Measurements from ENCODE around the gene MED13L. TPM values are rescaled to one million over a fixed set of nuclear protein-coding genes. Genes with fewer than 3 reads are reported as not detected.

Gene MED13L
- total and polyA plus RNA-seq, 2 of the 8 experiments (the other 6 are each of a cell fraction or from before 2014, with no cell fraction given): 15.9 to 51.7 TPM

DNA sequence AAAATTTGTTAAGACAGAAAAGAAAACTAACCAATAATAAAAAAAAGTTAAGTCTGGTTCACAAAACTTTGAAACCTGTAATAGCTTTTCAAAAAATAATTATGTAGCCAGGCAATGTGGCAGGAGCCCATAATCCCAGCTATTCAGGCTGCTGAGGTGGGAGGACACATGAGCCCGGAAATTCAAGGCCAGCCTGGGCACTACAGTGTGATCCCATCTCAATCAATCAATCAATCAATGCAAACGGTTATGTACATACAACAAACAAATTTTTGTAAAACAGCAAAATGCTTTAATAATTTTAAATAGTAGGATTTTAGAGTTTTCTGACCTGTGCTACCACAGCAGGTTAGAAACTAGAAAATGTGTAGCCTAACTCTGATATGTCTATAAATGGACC, 152.4 kb downstream of the MED13L start (continued):
- no peak for TF ChIP-seq CHD1 (IDR thresholded peaks at IDR 0.05; ENCODE audit: low read depth, low read length)
